HG03521 (cell line): Measurements from ENCODE around the gene RAPGEF4.

ENCODE experiments used
- ATAC-seq: cut with Tn5 transposase; IDR thresholded peaks from one replicate; pipeline ENCODE4 v1.9.1; 2021; ENCODE audit warnings: mild to moderate bottlenecking, moderate library complexity; ENCODE audit not compliant: unreplicated experiment

RAPGEF4 gene

DNA sequence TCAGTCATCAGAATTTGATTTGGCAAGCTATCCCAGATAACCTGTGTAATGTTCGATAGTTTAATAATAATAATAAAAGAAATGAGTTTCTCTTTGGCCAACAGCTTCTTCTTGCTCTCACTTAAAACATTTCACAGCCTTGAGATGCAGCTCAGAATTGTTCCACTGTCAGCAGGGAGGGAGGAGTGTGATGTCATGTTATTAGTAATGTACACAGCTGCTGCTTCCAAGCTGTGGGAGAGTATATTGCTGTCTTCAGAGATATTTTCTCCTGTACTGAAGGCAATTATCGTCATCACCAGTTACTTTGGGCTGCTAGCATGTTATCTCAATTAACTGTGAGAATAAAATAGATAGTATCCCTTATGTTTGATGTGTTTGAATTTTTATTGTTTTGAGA, 193.1 kb downstream of the RAPGEF4 start:
- no peak for ATAC-seq

DNA sequence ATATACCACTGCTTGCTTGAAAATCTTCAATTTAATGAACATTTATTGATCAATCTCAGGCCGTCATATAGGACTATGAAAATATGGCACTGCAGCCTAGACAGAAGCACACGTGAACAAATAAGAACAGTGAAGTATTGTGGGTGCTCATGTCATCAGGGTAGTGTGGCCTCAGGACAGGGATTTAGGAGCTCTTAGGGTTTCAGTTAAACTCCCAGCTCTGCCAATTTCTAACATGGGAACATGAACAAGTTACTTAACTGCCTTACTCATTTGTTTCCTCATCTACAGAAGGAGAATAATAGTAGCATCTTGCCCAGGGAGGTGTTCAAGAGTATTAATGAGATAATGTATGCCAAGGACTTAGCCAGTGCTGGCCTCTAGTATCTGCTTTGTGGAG, 194.0 kb downstream of the RAPGEF4 start:
- ATAC-seq = no peak

DNA sequence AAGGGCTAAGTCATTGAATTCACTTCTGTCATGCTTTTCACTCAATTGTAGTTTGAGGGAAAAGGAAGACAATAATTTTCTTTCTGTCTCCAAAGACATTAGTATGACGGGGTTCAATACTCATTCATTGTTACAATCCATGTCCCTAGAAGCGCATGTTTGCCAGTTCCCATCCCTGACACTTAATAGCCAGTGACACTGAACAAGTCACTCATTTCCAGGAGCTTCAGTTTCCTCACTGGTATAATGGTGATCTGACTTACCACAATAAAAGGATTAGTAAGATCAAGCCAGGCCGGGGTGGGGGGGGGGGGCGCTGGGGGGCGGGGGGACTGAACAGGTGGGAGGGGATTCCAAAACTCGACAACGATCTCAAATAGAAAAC, 195.2 kb downstream of the RAPGEF4 start:
- ATAC-seq = no peak

DNA sequence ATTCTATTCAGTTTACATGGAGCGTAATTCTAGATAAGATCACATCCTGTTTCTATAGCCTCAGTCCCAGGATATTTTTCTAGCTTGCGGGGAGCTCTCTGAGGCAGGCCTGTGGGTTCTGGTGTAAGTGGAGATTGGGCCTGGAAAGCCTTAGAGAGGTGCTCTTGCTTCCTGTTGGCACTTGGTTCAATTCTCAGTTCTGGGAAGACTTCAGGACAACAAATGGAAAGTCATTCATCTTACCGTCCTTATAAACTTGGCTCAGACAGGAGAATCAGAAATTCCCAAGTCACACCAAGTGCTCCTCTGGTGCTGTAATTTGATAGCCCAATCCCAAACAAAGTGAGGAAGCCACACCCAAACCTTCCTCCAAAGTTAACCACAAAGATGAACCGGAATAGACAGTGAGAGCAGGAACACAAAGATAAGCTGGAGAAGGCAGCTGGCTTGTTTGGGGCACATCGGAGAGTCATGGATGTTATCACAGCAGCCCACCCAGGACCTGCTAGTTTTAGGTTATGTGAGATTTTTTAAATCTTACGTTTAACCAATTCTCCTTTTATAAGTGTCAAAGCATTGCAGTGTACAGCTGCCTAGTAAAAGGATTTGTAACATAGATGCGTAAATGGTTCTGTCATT, 195.7 kb downstream of the RAPGEF4 start:
- ATAC-seq = no peak

DNA sequence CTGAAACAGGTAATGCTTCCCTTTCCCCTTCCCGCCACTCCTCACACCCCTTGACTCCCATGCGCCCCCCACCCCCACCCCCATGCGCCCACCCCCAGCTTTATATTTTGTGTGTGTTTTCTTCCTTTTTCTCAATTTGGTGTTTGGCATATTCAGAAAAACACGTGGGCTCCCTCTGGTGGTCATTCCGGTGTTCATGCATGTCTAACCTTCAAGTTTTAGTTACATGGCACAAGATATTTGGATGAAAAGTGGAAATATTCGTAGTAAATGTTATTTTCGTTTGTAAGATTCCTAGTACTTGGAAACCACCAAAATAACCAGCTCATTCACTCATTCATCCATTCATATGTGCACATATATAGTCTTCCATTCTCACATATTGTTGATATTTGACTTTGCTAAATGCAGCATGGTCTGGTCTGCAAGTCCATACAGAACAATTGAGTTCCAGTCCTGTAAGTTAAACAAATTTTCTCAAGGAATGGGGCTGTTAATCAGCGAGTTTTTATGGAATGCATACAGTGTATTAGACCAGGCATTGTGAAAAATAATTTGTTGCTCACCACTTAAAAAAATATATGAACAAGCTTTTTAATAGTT, 196.4 kb downstream of the RAPGEF4 start:
- no peak for ATAC-seq

DNA sequence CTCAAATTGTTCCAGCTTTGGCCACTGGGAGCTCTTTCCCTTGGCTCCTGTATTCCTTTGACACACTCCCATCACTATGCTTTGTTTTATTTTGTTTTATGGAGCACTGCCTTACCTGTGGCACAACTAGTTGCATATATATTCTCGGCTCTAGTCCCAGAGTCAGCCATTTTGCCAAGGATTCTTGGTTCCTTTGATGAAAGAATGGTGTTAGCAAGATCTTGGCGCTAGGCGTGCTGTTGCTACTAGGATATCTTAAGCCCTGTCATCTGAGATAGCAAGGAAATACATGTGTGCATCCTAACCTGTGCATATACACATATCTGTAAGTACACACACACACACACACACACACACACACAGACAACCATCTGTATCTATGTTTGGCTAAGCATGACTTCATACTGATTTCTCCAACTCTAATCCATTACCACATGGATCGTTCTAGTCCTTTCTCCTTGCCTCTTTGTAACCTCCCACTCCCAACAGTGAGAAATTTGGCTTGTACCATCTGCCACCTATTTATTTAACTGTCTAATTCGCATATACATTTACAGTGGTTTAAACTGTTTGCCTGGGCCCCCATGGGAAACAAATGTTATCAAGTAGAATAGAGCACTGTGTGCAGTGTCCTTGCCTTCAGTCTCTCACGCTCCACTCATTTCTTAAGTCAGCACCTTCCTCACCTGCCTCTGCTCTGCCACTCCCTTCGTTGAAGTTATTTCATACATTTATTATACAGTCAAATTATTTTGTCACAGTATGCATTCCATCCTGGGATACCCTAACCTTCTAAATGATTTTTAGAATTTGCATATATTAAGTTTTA, 202.5 kb downstream of the RAPGEF4 start:
- ATAC-seq = no peak

DNA sequence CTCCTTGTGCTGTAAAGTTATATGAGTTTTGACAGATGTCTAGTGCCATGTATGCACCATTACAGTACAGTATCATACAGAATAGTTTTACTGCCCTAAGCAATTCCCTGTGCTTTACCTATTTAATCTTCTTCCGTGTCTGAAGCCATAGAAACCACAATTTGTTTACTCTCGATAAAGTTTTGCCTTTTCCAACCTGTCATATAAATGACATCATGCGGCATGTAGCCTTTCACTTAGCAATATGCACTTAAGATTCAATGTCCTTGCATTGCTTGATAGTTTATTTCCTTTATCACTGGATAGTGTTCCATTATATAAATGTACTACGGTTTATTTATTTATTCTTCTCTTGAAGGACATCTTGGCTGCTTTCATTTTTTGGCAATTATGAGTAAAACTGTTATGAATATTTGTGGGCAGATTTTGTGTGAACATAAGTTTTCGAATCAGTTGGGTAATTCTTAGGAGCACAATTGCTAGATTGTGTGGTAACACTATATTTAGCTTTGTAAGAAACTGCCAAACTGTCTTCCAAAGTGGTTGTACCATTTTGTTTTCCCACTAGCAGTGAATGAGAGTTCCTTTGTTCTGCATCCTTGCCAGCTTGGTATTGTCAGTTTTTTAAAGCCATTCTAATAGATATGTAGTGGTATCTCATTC, 203.2 kb downstream of the RAPGEF4 start:
- no peak for ATAC-seq

DNA sequence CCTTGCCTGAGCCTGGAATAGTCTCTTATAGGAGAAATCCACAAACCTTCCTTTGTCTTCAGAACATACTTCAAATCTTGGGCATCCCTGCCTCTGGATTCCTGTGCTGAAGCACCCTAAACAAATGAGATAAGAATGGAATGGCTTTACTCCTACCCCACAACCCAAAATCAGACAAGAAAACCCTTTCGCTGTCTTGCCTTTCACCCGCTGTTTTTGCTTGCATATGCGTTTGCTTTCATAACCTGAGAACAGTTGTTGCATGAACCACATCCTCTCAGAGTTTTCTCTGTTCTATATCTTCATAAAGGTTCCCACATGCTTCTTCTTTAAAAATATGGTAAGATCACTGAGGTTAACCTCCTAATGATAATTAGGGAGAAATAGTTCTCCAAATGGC, 207.9 kb downstream of the RAPGEF4 start:
- no peak for ATAC-seq

DNA sequence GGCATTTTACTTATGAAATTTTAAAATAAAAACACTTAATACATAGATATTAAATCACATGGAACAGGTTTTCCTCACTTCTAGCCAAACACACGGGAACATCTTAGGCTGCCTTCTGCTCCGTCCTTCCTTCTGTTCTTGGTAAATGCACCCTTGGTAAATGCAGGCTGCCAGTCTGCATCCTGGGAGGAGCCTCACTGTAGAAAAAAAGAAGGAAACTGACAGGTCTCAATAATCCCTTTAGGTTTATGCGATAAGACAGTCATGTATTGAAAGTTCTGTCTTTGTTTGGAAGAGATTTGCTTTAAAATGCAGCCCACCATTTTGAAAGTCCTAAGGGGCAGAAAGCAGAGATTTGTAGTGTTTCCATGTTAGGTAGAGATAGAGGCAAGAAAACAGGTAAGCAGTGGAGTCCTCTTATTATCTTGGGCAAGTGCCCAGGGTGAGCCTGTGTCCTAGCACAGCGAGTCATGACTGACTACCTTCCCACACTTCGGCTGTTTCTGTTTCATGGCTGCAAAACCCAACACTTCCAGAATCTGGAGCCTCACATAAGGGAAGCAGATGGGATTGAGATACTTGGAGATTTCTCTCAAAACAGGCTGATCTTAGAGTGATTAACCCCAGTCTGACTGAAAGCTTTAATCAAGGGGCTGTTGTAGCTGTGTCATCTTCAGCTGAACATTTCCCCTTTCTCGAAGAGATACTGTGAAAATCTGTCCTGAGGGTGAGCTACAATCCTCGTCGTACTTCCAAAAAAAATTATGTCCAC, 208.6 kb downstream of the RAPGEF4 start:
- no peak for ATAC-seq

DNA sequence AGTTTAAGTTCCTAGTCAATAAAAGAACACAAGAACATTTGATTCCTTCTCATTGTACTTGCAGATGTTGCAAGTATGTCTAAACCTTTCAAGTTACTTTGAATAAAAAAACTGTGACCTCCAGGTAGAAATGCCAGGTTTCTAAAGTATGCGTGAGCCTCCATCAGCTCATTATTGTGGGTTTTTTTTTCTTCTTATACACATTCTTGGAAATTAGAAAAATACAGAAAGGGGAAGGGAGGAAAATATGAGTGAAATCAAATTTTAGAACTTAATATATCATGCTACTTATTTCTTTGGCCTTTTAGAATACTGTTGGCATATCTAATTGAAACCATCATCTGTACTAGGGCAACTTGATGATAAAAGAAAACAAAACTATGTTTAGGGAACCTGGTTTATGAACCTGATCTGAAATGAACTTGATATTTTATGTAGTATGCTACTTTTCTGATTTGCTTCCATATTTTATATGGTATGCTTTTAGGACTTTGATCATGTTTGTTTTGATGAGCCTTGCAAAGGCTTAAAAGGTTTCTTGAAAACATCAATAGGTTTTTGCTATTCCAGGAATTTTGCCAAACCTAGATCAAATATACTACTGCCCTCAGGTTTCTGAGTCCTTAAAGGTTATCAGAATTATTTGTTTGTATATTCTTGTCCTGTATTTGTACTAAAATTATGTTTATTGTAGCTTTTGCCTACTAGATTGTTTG, 209.3 kb downstream of the RAPGEF4 start:
- no peak for ATAC-seq

DNA sequence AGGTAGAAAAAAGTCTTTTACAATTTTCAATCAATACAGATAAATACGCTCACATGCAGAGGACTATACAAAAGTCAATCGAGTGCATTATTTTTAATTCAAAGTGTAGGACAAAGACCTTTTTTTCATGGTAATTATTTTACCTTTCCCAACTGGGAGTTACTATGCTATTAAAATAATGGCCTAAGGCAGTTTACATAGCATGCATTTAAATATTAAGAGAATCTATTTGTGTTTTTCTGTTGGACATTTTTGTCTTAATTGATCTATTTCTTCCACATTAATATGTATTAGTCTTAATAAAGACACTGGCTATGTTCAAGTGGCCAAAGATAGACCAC, 209.8 kb downstream of the RAPGEF4 start:
- no peak for ATAC-seq

DNA sequence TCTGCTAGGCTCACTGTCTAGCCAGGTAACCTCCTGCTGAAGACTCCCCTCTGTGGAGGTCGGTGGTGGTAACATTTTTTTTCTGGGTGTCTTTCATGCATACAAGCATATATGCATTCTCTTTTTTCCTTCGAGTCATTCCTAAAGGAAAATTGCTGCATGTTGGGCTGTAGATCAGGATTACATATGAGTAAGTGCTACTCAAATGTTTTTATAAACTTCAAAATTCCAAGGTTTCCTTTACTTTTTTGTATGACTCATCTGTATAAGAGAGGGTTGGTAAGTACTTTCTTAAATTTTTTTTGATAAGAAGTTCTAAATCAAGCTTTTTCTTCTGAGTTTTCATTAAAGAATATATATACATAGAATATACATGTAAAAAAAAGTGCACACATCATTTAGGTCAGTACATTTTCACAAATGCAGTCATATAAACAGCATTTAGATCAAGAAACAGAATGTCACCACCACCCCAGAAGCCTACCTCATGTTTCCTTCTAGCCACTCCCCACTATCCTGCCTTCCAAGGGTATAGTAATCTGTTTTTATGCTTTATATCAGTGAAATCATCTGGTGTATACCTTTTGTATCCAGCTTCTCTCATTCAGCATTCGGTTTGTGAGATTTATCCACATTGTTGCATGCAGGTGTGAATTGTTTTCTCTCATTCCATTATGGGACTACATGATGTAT, 212.0 kb downstream of the RAPGEF4 start:
- no peak for ATAC-seq

DNA sequence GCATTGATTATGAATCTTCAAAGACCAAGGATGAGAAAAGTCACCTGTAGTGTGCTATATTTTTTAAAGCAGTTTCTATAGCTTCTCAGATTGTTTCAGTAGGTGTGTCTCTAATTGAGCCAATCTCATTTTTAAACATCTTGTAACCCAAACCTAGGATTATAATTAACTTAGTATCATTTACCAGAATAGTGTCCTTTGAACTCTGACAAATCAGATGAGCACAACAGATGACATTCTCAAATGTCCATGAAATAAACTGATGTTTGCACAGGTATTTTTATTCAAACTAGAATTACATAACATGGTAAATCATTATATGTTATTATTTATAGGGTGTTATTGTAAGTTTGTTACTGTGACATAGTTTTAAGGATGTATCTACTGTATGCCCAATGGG, 213.9 kb downstream of the RAPGEF4 start:
- no peak for ATAC-seq

DNA sequence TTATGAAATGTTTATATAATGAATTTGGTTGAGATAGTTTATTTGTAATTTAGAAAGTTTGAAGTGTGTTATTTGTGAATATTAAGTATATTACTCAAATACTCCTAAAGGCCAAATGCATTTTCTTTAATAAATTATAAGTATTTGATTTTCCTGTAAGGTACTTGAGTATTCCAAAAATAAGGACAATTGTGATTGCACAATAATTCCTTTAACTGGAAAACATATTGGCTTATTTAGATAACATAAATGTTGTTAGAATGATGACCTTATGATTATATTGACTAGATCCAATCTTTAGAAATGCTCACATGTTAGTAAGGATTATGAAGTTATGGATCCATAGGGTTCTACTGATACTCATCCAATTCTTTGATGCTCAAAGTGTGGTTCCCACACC, 214.9 kb downstream of the RAPGEF4 start:
- no peak for ATAC-seq

DNA sequence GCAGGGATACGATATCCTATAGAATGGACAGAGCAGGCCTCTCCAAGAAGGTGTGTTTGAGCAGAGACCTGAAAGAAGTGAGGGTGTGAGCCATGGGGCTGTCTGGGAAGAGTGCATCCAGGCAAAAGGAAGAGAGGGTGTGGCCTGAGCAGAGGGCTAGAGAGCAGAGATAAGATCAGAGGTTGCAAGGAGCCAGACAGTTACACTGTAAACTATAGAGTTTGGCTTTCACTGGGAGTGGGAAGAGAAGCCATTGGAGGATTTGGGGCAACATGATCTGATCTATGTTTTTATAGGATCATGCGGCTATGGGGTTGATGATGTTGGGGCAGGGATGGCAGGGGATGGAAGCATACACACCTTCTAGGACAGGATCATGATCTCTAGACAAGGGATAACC, 215.9 kb downstream of the RAPGEF4 start:
- no peak for ATAC-seq

DNA sequence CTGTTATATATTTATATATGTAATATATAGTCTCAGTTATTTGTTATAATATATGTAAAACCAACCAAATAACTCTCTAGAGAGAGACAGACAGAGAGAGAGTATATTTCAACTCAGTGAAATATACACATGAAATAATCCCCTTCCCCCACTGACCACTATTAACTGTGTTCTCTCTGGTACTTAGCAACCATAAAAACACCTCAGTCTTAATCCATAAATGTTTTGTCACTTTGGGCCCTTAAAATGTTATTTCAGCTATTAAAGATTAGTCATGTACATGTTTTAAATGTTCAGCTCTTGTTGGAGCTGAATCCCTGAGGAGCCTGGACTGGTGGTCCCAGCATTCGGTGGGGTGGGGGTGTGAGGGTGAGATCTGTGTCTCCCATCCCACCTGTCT, 217.8 kb downstream of the RAPGEF4 start:
- no peak for ATAC-seq

DNA sequence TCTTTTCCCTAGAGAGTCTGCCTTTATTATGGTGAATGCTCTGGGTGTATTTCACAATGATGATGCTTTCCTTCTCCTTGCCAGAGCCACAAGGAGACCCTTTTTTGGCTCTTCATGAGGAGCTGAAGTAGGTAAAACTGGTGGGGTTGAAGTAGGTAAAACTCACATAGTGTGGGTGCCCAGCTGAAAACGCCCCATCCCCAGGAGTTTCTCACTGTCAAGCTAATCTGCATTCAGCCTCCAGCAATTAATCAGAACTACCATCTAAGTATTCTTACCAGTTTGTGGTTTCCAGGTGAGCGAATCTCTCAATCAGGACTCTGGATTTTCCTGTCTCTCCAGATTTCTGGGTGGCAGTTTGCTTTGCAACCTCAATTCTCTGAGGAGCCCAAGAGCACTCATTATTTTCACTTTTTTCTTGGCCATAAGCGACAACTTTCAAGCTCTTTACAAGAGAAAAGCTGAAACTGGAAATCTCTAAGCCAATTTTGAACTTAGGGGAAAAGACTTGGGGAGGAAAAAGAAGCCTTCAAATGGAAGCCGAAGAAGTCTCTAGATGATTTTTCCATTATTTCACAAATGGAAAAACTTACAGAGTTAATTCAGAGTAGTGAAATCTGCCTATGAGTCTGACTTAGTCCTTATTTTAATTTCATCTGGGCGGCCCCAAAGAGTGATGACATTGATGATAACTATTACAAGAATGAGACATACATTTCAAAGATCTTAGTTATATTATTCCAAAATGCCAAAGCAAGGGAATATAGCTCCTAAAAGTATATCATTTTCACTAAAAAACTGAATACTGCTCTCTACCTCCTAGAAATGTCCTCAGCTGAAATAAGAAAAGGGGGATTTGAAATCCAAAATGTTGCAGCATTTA, 218.6 kb downstream of the RAPGEF4 start:
- no peak for ATAC-seq

DNA sequence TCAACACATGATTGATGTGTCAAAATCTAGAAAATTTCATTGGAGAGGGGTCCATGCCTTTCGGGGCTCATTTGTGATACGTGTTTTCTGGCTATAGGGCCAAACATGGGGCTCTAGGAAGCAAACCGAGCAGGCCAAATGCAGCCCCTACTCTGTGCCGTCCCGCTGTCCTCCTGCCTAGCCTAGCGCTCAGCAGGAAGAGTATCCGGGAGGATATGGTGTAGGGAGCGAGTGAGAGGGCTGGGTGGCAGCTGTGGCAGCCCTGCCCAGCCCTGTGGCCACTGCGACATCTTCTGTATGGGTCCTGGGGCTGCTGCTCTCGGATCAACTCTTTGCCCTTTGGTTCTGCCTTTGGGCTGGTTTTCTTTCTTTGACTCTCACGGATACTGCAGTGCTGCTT, 219.9 kb downstream of the RAPGEF4 start:
- ATAC-seq = no peak

DNA sequence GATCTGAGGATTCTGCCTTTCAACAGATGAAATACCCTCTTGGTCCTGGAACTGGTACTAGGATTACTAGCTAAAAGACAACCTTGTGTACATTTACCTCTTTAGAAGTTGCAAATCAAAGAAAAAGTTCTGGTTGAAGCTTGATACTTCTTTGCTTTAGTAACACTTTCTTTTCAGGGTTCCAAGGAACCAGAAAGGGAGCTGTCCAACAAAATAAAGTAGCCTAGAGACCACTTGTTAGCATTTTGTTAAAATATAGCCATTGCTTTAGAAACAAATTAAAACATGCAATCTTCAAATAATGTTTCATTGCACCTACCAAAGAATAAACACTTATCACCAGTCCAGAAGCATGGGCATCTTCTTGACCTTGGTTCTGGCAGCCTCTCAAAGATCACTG, 222.1 kb downstream of the RAPGEF4 start:
- no peak for ATAC-seq
